GM23338 (cell line): Measurements from ENCODE around the gene ITGA7.

Source experiments
- CTCF ChIP-seq, 2 experiments: fragments of 200-600 bp in 1 of 2; sonication (generic) in 1 of 2; conservative IDR thresholded peaks; 2 replicates each; pipeline versions ENCODE4 v1.5.1 to v1.6.1; 2016 to 2017; ENCODE audit warnings: antibody characterized with exemption in 2 of 2, low read depth in 2 of 2, mild to moderate bottlenecking in 2 of 2, moderate library complexity in 1 of 2
- ETS1 ChIP-seq: IDR thresholded peaks from 2 replicates; pipeline ENCODE4 v1.6.1; 2016; ENCODE audit warnings: antibody characterized with exemption
- EZH2phosphoT487 ChIP-seq: fragments of 200-600 bp; sonication (generic); IDR thresholded peaks from one replicate; pipeline ENCODE4 v1.8.1; 2018; ENCODE audit warnings: antibody characterized with exemption; ENCODE audit not compliant: unreplicated experiment
- TF ChIP-seq, protein P1 (sequence below): IDR thresholded peaks from one replicate; pipeline ENCODE4 v1.6.1; 2018; ENCODE audit warnings: antibody characterized with exemption; ENCODE audit not compliant: unreplicated experiment

DNA sequence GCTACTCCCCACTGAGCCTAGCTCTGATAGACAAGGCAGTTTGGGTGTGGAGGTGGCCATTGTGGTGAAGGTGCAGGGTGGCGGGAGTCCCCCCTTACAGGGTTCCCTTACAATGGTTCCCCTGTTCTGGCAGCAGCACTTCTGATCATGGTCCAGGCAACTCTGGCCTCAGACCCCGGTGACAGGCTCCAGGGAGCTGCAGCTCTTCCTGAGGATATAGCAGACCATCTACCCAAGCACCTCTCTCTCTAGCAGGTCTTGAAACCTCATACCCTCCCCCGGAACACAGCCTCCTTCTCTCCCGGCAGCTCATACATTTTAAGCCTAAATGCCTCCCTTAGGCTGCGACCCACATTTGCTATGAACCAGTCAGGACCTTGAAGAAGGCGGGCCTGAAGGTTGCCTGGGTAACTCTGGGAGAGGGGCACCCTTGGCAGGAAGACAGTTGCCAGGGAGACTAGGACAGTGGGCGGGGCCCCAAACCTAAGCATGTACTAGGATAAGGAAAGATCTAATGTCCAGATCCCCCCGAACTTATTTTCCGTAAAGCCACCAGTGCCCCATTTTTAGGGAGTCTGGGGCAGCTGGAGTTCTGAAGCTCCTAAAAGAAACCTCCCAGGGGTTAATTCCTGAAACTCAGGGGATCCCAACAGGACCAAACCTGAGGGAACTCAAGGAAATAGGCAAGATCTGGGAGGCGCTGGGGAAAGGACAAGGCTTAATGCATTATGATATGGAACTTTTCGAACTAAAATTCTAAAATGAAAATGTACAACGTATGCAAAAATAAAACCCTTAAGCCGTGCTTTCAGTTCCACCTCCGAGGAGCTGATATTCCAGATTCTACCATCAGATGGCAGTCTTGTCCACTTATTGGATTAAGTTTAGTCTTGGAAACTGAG, 30.7 kb upstream of the ITGA7 start:
- TF ChIP-seq EZH2phosphoT487 (no peak), CTCF (conservative IDR thresholded peaks at IDR 0.05; ENCODE audit: low read depth in 2 of 2) (peak; percentile 86 to 98), ETS1 (no peak)
- TF ChIP-seq, protein P1, sequence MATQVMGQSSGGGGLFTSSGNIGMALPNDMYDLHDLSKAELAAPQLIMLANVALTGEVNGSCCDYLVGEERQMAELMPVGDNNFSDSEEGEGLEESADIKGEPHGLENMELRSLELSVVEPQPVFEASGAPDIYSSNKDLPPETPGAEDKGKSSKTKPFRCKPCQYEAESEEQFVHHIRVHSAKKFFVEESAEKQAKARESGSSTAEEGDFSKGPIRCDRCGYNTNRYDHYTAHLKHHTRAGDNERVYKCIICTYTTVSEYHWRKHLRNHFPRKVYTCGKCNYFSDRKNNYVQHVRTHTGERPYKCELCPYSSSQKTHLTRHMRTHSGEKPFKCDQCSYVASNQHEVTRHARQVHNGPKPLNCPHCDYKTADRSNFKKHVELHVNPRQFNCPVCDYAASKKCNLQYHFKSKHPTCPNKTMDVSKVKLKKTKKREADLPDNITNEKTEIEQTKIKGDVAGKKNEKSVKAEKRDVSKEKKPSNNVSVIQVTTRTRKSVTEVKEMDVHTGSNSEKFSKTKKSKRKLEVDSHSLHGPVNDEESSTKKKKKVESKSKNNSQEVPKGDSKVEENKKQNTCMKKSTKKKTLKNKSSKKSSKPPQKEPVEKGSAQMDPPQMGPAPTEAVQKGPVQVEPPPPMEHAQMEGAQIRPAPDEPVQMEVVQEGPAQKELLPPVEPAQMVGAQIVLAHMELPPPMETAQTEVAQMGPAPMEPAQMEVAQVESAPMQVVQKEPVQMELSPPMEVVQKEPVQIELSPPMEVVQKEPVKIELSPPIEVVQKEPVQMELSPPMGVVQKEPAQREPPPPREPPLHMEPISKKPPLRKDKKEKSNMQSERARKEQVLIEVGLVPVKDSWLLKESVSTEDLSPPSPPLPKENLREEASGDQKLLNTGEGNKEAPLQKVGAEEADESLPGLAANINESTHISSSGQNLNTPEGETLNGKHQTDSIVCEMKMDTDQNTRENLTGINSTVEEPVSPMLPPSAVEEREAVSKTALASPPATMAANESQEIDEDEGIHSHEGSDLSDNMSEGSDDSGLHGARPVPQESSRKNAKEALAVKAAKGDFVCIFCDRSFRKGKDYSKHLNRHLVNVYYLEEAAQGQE = no peak
